Upper lobe of left lung (tissue), 4 donors: Measurements from ENCODE around the gene SLC6A1.

Source experiments
- CTCF ChIP-seq, 6 experiments: fragments of 450-650 bp in 4 of 6; fragments of 200-600 bp in 2 of 6; sonication (generic) in 2 of 6; IDR thresholded peaks; one replicate each; pipeline ENCODE4 v1.5.1; 2016 to 2019; ENCODE audit warnings: antibody characterized with exemption in 6 of 6
- EP300 ChIP-seq, 4 donors: sonication (generic); formaldehyde crosslinking; IDR thresholded peaks; one replicate each; pipeline ENCODE4 v1.5.1; 2017; ENCODE audit warnings: antibody characterized with exemption in 4 of 4, control low read depth in 2 of 4
- POLR2A ChIP-seq, 4 donors: fragments of 450-650 bp; IDR thresholded peaks; one replicate each; pipeline ENCODE4 v1.5.1; 2016 to 2017; ENCODE audit warnings: antibody characterized with exemption in 4 of 4, mild to moderate bottlenecking in 2 of 4
- POLR2AphosphoS5 ChIP-seq, 2 donors: sonication (generic); formaldehyde crosslinking; IDR thresholded peaks; one replicate each; pipeline ENCODE4 v1.5.1; 2017; ENCODE audit warnings: antibody characterized with exemption in 2 of 2

GRCh38 chr3:11055496-11055895, 62.9 kb downstream of the SLC6A1 start:
- TF ChIP-seq CTCF (IDR thresholded peaks at IDR 0.05): no peak
- no peak for TF ChIP-seq POLR2A (IDR thresholded peaks at IDR 0.05)
- no peak for TF ChIP-seq POLR2AphosphoS5 (IDR thresholded peaks at IDR 0.05)
- no peak for TF ChIP-seq EP300 (IDR thresholded peaks at IDR 0.05)
